ENCODE measurements around the gene ESPN.

Gene ESPN

GRCh38 chr1:6419397-6419803 is 5.2 kb upstream of the ESPN start:
- no peak for TF ChIP-seq CTCF (conservative IDR thresholded peaks at IDR 0.05)
- H3K27ac ChIP-seq = peak overlapping the region; percentile 56; the same call in 1 of the 2 replicates

DNA sequence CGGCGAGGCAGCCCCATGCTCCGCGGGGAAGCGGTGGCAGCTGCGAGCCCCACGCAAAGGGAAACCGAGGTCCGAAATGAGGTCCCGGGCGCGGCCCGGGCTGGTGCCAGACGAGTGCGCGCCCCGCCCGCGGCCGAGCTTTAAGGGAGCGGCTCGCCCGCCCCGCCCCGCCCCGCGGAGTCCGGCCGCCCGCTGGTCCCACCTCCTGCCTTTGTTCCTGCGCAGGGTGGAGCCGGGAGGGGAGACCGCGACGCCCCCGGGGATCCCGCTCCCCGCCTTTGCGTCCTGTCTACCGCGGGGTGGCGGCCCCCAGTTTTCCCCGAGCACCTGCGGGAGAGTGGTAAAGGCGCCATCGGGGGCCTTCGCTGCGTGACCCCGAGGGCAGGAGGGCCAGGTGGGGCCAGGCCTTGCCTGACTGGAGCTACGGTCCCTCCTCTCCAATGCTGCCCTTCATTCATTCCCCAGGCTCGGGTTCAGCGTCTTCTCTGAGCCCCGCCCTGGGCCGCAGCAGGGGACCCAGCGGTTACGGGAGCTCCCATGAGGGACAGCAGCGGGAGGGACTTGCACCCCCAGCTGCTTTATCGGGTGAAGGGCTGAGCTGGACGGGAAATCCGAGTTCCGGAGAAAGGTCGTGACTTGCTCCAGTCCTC is 4.6 kb upstream of the ESPN start, which contains the start of gene HES2:
TSS of gene HES2 (minus strand) at position 116 of the 650 bp plus-strand sequence. CDS start at position 17, 99 bp downstream.
- TF ChIP-seq CTCF (conservative IDR thresholded peaks at IDR 0.05) = no peak
- peak within 1 kb of the TSS; percentile 56; the same call in 1 of the 2 replicates for H3K27ac ChIP-seq

DNA sequence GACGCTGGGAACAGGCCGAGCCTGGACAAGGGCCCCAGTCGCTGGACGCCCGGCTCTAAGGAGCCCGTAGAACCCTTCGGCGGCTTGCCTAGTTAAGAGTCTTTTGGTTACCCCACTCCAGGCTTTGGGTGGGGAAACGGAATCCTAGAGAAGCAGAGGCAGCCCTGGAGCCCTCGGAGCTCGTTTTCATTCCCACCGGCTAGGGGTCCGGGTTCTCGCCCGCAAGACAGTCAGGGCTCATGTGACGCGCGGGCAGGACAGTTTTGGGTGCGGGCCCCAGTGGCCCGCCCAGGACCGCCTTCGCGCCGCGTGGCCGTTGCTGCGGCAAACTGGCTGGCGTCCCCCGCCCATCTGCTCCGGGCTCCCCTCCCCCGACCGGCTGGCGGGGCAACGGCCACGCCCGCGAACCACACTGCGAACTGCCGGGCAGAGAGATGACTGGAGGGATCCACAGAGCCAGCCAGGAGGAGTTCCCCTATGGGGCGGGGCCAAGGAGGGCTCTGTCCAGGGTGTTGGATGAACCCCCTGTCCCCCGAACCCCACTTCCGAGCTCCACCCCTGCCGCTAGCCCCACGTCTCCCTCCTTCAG is 4.0 kb upstream of the ESPN start:
- peak overlapping the region; percentile 56; the same call in 1 of the 2 replicates for H3K27ac ChIP-seq
- no peak for TF ChIP-seq CTCF (conservative IDR thresholded peaks at IDR 0.05)

DNA sequence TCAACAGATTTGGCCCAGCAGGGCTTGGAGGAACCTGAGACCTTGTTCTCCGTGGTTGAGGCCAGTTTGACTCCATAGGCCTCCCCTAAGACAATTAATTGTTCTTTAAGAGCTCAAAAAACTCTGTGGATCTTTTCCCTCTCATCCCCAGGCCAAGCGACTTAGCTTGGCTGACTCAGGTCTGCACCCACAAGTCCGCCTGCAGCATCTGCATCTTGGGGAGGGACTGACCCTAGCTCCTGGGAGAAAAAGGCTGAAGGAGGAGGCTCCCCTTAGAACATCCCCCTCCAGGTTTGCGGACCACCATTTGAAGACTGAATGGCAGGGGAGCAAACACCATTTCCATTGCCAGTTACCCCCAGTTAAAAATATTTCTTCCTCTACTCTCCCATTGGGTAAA is 3.3 kb upstream of the ESPN start:
- TF ChIP-seq CTCF (conservative IDR thresholded peaks at IDR 0.05) = no peak
- no peak overlapping the region for H3K27ac ChIP-seq

GRCh38 chr1:6423321-6423999 is 1.1 kb upstream of the ESPN start:
- H3K27ac ChIP-seq = peak overlapping the region; percentile 24
- peak; percentile 95 for TF ChIP-seq CTCF (conservative IDR thresholded peaks at IDR 0.05)

GRCh38 chr1:6424000-6424565 is 493 bp upstream of the ESPN start:
- H3K27ac ChIP-seq = peak overlapping the region; percentile 24; the same call in 1 of the 2 replicates
- TF ChIP-seq CTCF (conservative IDR thresholded peaks at IDR 0.05) = no peak

GRCh38 chr1:6425658-6426057 is 1.1 kb downstream of the ESPN start:
- no peak for TF ChIP-seq CTCF (conservative IDR thresholded peaks at IDR 0.05)
- no peak overlapping the region for H3K27ac ChIP-seq
